ENCODE results near the gene ZNF778. TPM values are rescaled to one million over a fixed set of nuclear protein-coding genes. Genes with fewer than 3 reads are reported as not detected.

ZNF778 gene
- total RNA-seq, 2 donors from 2014 or later: 13.0 to 16.3 TPM

DNA sequence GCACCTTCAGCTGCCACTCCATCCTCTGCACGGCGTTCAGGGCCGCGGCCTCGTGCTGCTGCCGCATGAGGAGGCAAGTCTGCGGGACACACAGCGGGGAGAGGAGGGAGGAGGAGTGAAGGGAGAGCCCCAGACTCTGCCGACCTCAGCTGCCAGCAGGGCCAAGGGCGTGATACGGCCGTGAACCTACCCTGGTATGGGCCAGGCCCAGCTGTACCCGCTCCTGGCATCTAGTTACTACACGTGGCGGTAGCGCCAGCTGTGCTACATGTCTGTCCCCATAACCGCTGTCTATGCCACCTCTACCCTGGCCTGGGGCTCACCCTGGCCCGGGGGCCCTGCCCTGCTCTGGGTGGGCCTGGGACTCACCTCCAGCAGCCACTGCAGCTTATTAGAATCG lies 51.1 kb downstream of the ZNF778 start:
- H3K36me3 ChIP-seq (ENCODE audit: control insufficient read depth, insufficient read depth, low read length): peaks cover 44% of the 10 kb centered on the region
- H3K4me3 ChIP-seq (ENCODE audit: low read length): no peak overlapping the region
- H3K4me1 ChIP-seq (ENCODE audit: control insufficient read depth, insufficient read depth, low read length): no peaks in the 10 kb centered on the region
- Mint-ChIP-seq H3K4me3 (no peak overlapping the region), H3K4me1 (no peaks in the 10 kb centered on the region), H3K27me3 (ENCODE audit: insufficient read depth) (no peaks in the 10 kb centered on the region), H3K36me3 (ENCODE audit: low read depth) (peaks cover 53% of the 10 kb centered on the region), H3K9me3 (peaks cover 5% of the 10 kb centered on the region), H3K27ac (no peak overlapping the region)
- no peak overlapping the region for H3K27ac ChIP-seq (ENCODE audit: low read depth, low read length)
- H3K9me3 ChIP-seq (ENCODE audit: control insufficient read depth, low read length): no peaks in the 10 kb centered on the region
- H3K9ac ChIP-seq (ENCODE audit: extremely low read depth, low read length, poor library complexity, severe bottlenecking): no peak overlapping the region
- no peak for DNase-seq
- H3K27me3 ChIP-seq (ENCODE audit: control insufficient read depth, insufficient read depth, low read length, poor library complexity, severe bottlenecking): no peaks in the 10 kb centered on the region
- TF ChIP-seq, protein P1, sequence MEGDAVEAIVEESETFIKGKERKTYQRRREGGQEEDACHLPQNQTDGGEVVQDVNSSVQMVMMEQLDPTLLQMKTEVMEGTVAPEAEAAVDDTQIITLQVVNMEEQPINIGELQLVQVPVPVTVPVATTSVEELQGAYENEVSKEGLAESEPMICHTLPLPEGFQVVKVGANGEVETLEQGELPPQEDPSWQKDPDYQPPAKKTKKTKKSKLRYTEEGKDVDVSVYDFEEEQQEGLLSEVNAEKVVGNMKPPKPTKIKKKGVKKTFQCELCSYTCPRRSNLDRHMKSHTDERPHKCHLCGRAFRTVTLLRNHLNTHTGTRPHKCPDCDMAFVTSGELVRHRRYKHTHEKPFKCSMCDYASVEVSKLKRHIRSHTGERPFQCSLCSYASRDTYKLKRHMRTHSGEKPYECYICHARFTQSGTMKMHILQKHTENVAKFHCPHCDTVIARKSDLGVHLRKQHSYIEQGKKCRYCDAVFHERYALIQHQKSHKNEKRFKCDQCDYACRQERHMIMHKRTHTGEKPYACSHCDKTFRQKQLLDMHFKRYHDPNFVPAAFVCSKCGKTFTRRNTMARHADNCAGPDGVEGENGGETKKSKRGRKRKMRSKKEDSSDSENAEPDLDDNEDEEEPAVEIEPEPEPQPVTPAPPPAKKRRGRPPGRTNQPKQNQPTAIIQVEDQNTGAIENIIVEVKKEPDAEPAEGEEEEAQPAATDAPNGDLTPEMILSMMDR (conservative IDR thresholded peaks at IDR 0.05): no peak
- WGBS, 2 experiments (ENCODE audit: insufficient coverage in 1 of 2, insufficient read length in 1 of 2): 95 to 96% methylated on average over 13 to 19 of the region's 19 CpGs

DNA sequence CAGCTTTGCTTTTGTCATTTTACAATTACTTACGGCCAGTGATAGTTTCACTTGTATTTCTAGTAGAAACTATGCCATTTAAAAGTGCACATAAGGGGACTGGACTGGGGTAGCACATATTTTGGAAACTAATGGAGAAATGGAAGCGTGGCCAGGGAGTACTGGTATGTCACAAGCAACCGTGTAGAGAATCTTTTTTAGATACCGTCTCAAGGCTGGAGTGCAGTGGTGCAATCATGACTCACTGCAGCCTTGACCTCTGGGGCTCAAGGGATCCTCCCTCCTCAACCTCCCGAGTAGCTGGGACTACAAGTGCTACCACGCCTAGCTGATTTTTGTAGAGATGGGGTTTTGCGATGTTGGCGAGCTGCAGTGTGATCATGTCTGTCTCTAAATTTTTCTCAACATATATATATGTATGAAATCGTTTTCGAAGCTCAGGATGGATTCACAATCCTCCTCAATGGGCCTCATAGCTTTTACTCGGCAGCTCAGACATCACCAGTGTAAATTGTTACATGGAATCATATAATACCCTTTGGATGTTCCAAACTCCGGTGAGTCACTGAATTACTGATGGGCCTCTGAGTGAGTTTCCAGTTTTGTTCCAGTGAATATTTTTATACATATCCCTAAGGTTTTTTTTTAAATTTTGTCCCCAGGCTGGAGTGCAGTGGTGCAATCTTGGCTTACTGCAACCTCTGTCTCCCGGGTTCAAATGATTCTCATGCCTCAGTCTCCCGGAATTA lies 51.7 kb downstream of the ZNF778 start:
- Mint-ChIP-seq H3K4me1 (no peaks in the 10 kb centered on the region), H3K27me3 (ENCODE audit: insufficient read depth) (no peaks in the 10 kb centered on the region), H3K36me3 (ENCODE audit: low read depth) (peaks cover 57% of the 10 kb centered on the region), H3K27ac (no peak overlapping the region), H3K9me3 (peaks cover 5% of the 10 kb centered on the region), H3K4me3 (no peak overlapping the region)
- DNase-seq: no peak
- peaks cover 48% of the 10 kb centered on the region for H3K36me3 ChIP-seq (ENCODE audit: control insufficient read depth, insufficient read depth, low read length)
- no peaks in the 10 kb centered on the region for H3K4me1 ChIP-seq (ENCODE audit: control insufficient read depth, insufficient read depth, low read length)
- H3K9ac ChIP-seq (ENCODE audit: extremely low read depth, low read length, poor library complexity, severe bottlenecking): no peak overlapping the region
- no peak overlapping the region for H3K4me3 ChIP-seq (ENCODE audit: low read length)
- H3K9me3 ChIP-seq (ENCODE audit: control insufficient read depth, low read length): no peaks in the 10 kb centered on the region
- no peak overlapping the region for H3K27ac ChIP-seq (ENCODE audit: low read depth, low read length)
- TF ChIP-seq, protein P1 (conservative IDR thresholded peaks at IDR 0.05): no peak
- H3K27me3 ChIP-seq (ENCODE audit: control insufficient read depth, insufficient read depth, low read length, poor library complexity, severe bottlenecking): no peaks in the 10 kb centered on the region
- WGBS, 2 experiments (ENCODE audit: insufficient coverage in 1 of 2, insufficient read length in 1 of 2): 91 to 96% methylated on average over 11 to 12 of the region's 14 CpGs

DNA sequence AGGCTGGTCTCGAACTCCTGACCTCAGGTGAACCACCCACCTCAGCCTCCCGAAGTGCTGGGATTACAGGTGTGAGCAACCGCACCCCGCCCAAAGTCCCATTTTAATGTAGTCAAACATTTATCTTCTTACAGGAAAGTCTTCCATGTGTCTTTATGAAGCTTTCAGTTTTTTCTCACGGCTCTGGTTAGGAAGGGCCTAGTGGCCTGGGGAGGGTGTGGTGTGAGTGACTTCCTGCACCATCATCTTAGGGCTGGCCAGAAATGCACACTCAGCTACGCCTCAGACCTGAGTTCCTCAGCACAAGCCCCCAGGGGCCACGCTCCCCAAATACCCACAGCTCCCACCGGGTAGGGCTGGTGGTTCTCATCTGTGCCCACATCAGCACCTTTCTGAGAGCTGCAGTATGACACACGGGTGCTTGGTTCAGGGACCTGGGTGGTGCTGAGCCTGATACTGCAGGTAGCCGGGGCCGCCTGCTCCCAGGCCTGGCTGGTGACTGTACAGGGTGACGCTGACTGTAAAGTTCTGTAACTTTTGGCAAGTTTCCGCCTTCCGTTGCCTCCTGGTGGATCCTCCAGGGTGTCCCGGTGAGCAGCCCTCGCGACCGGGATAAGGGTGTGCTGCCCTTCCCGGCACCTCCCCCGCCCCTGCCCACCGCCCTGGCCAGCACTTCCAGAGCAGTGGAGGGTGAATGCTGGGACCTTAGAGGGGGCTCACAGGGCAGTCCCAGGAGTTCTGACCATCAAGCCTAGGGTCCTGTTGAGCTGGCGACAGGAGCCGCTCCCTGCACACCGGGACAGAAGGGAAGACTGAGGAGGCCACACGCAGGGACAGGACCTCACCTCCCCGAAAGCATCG lies 52.5 kb downstream of the ZNF778 start:
- 96% methylated on average over 25 to 27 of the region's 27 CpGs for WGBS, 2 experiments (ENCODE audit: insufficient coverage in 1 of 2, insufficient read length in 1 of 2)
- Histone ChIP-seq H3K4me1 (ENCODE audit: control insufficient read depth, insufficient read depth, low read length) (no peaks in the 10 kb centered on the region), H3K27ac (ENCODE audit: low read depth, low read length) (no peak overlapping the region), H3K9ac (ENCODE audit: extremely low read depth, low read length, poor library complexity, severe bottlenecking) (no peak overlapping the region), H3K36me3 (ENCODE audit: control insufficient read depth, insufficient read depth, low read length) (peaks cover 56% of the 10 kb centered on the region), H3K27me3 (ENCODE audit: control insufficient read depth, insufficient read depth, low read length, poor library complexity, severe bottlenecking) (no peaks in the 10 kb centered on the region), H3K9me3 (ENCODE audit: control insufficient read depth, low read length) (no peaks in the 10 kb centered on the region), H3K4me3 (ENCODE audit: low read length) (no peak overlapping the region)
- H3K27ac Mint-ChIP-seq: no peak overlapping the region
- peaks cover 61% of the 10 kb centered on the region for H3K36me3 Mint-ChIP-seq (ENCODE audit: low read depth)
- H3K9me3 Mint-ChIP-seq: no peaks in the 10 kb centered on the region
- H3K27me3 Mint-ChIP-seq (ENCODE audit: insufficient read depth): no peaks in the 10 kb centered on the region
- TF ChIP-seq, protein P1 (conservative IDR thresholded peaks at IDR 0.05): no peak
- no peak for DNase-seq
- H3K4me1 Mint-ChIP-seq: no peaks in the 10 kb centered on the region
- H3K4me3 Mint-ChIP-seq: no peak overlapping the region
